ENCODE results near the gene ITGB3. TPM values are rescaled to one million over a fixed set of nuclear protein-coding genes. Genes with fewer than 3 reads are reported as not detected.
"Not testable (repeated sequence)": the region's sequence is repeated elsewhere in the genome, so short reads cannot be mapped to it uniquely, and the experiment has no call there.

ITGB3 gene
- total RNA-seq, 4 donors from 2014 or later = 7.9 to 26.3 (median 8.6) TPM

- Histone ChIP-seq H3K27me3 (no peaks in the 10 kb centered on the region), H3K27ac (peak overlapping the region; percentile 47 to 70 (median 61)), H3K4me1 (peaks cover 14 to 53% (median 22%) of the 10 kb centered on the region in 4 donors), H3K4me3 (no peak overlapping the region), H3K9me3 (no peaks in the 10 kb centered on the region), H3K36me3 (no peaks in the 10 kb centered on the region)
- 35% methylated on average over 1 of the region's 1 CpG; no CpG with 5 or more reads in 1 of the 2 donors for WGBS, 2 donors (ENCODE audit: low coverage in 1 of 2)
- intact Hi-C loops (cut with DNase I; ENCODE audit: low total_unique reads) = no loop called here
- TF ChIP-seq EP300 (IDR thresholded peaks at IDR 0.05; ENCODE audit: low read depth) (no peak), POLR2A (IDR thresholded peaks at IDR 0.05) (no peak), POLR2AphosphoS5 (IDR thresholded peaks at IDR 0.05) (no peak)
- TF ChIP-seq, protein P1, sequence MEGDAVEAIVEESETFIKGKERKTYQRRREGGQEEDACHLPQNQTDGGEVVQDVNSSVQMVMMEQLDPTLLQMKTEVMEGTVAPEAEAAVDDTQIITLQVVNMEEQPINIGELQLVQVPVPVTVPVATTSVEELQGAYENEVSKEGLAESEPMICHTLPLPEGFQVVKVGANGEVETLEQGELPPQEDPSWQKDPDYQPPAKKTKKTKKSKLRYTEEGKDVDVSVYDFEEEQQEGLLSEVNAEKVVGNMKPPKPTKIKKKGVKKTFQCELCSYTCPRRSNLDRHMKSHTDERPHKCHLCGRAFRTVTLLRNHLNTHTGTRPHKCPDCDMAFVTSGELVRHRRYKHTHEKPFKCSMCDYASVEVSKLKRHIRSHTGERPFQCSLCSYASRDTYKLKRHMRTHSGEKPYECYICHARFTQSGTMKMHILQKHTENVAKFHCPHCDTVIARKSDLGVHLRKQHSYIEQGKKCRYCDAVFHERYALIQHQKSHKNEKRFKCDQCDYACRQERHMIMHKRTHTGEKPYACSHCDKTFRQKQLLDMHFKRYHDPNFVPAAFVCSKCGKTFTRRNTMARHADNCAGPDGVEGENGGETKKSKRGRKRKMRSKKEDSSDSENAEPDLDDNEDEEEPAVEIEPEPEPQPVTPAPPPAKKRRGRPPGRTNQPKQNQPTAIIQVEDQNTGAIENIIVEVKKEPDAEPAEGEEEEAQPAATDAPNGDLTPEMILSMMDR (IDR thresholded peaks at IDR 0.05) = no peak
- no peak for DNase-seq
- in situ Hi-C loops (cut with MboI; ENCODE audit: low pct_ligation_motif_present in 1 of 4, low pct_unique_long_range_greater_than_20kb in 1 of 4, low sequenced_read_pairs in 3 of 4) = no loop called here
Measured at GRCh38 chr17:47267354-47267828, 13.8 kb downstream of the ITGB3 start.

GRCh38 chr17:47268964-47269363 is 15.3 kb downstream of the ITGB3 start:
- H3K27me3 ChIP-seq; H3K4me3 ChIP-seq; H3K36me3 ChIP-seq; in situ Hi-C loops (cut with MboI; ENCODE audit: low pct_ligation_motif_present in 1 of 4, low pct_unique_long_range_greater_than_20kb in 1 of 4, low sequenced_read_pairs in 3 of 4); H3K9me3 ChIP-seq; intact Hi-C loops (cut with DNase I; ENCODE audit: low total_unique reads); DNase-seq: not testable (repeated sequence)
- Histone ChIP-seq H3K4me1 (peaks cover 14 to 46% (median 22%) of the 10 kb centered on the region in 4 donors), H3K27ac (peak overlapping the region in 2 of 4 donors; percentile 1 to 61)
- WGBS, 2 donors (ENCODE audit: low coverage in 1 of 2) = 84 to 100% methylated on average over 2 to 3 of the region's 3 CpGs

DNA sequence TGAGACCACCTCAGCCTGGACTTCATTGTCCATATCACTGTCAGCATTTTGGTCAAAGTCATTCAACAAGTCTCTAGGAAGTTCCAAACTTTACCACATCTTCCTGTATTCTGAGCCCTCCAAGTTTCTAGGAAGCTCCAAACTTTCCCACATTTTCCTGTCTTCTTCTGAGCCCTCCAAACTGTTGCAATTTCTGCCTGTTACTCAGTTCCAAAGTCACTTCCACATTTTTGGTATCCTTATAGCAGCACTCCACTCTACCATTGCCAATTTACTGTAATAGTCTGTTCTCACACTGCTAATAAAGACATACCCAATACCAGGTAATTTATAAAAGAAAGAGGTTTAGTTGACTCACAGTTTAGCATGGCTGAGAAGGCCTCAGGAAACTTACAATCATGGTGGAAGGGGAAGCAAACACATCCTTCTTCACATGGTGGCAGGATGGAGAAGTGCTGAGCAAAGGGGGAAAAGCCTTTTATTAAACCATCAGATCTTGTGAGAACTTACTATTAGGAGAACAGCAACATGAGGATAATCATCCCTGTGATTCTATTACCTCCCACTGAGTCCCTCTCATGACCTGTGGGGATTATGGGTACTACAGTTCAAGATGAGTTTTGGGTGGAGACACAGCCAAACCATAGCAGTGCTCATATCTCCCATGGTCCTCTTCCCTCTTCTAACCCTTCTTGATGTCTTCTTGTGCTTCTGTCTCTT is 16.1 kb downstream of the ITGB3 start:
- peak overlapping the region in 2 of 4 donors; percentile 18 to 19 for H3K27ac ChIP-seq
- intact Hi-C loops (cut with DNase I; ENCODE audit: low total_unique reads); DNase-seq; H3K36me3 ChIP-seq; H3K27me3 ChIP-seq; H3K4me3 ChIP-seq; H3K9me3 ChIP-seq; in situ Hi-C loops (cut with MboI; ENCODE audit: low pct_ligation_motif_present in 1 of 4, low pct_unique_long_range_greater_than_20kb in 1 of 4, low sequenced_read_pairs in 3 of 4): not testable (repeated sequence)
- H3K4me1 ChIP-seq = peaks cover 15 to 49% (median 24%) of the 10 kb centered on the region in 4 donors

GRCh38 chr17:47270946-47271705 is 17.5 kb downstream of the ITGB3 start:
- 78 to 87% methylated on average over 2 of the region's 2 CpGs for WGBS, 2 donors (ENCODE audit: low coverage in 1 of 2)
- in situ Hi-C loops (cut with MboI; ENCODE audit: low pct_ligation_motif_present in 1 of 4, low pct_unique_long_range_greater_than_20kb in 1 of 4, low sequenced_read_pairs in 3 of 4) (no loop called here), intact Hi-C loops (cut with DNase I; ENCODE audit: low total_unique reads) (no loop called here)
- Histone ChIP-seq H3K9me3 (no peaks in the 10 kb centered on the region), H3K27me3 (no peaks in the 10 kb centered on the region), H3K27ac (peak overlapping the region in 1 of 4 donors; percentile 13), H3K4me1 (peaks cover 23 to 53% (median 32%) of the 10 kb centered on the region in 4 donors), H3K4me3 (no peak overlapping the region), H3K36me3 (no peaks in the 10 kb centered on the region)
- DNase-seq = no peak
- TF ChIP-seq, protein P1 (IDR thresholded peaks at IDR 0.05) = no peak
- TF ChIP-seq POLR2AphosphoS5 (IDR thresholded peaks at IDR 0.05) (no peak), POLR2A (IDR thresholded peaks at IDR 0.05) (no peak), EP300 (IDR thresholded peaks at IDR 0.05; ENCODE audit: low read depth) (no peak)

- Histone ChIP-seq H3K9me3 (no peaks in the 10 kb centered on the region), H3K36me3 (no peaks in the 10 kb centered on the region), H3K27ac (peak overlapping the region in 2 of 4 donors; percentile 87 to 91), H3K4me3 (no peak overlapping the region), H3K27me3 (no peaks in the 10 kb centered on the region), H3K4me1 (peaks cover 19 to 54% (median 33%) of the 10 kb centered on the region in 4 donors)
- TF ChIP-seq, protein P1 (IDR thresholded peaks at IDR 0.05) = no peak
- TF ChIP-seq EP300 (IDR thresholded peaks at IDR 0.05; ENCODE audit: low read depth) (no peak), POLR2AphosphoS5 (IDR thresholded peaks at IDR 0.05) (no peak), POLR2A (IDR thresholded peaks at IDR 0.05) (no peak)
- in situ Hi-C loops (cut with MboI; ENCODE audit: low pct_ligation_motif_present in 1 of 4, low pct_unique_long_range_greater_than_20kb in 1 of 4, low sequenced_read_pairs in 3 of 4) = no loop called here
- intact Hi-C loops (cut with DNase I; ENCODE audit: low total_unique reads) = no loop called here
- 100% methylated on average over 1 of the region's 1 CpG for WGBS, 2 donors (ENCODE audit: low coverage in 1 of 2)
- DNase-seq = no peak
Measured at GRCh38 chr17:47272491-47272890, 18.9 kb downstream of the ITGB3 start.
